Glutamatergic neuron (in vitro differentiated cells): ENCODE measurements around the gene SALL4. TPM values are rescaled to one million over a fixed set of nuclear protein-coding genes. Genes with fewer than 3 reads are reported as not detected.

Experiments
- DNase-seq: peaks from one replicate; pipeline ENCODE4 v3.0.0; 2022
- H3K27ac Mint-ChIP-seq: one replicate; pipeline ENCODE4 v1.8.0; 2020; ENCODE audit warnings: mild to moderate bottlenecking, mixed read lengths, inconsistent platforms; ENCODE audit not compliant: unreplicated experiment
- H3K27me3 Mint-ChIP-seq: one replicate; pipeline ENCODE4 v1.8.0; 2020; ENCODE audit warnings: mild to moderate bottlenecking, moderate library complexity, mixed read lengths, inconsistent platforms; ENCODE audit not compliant: unreplicated experiment
- H3K36me3 Mint-ChIP-seq: one replicate; pipeline ENCODE4 v1.8.0; 2020; ENCODE audit warnings: mild to moderate bottlenecking, mixed read lengths, inconsistent platforms; ENCODE audit not compliant: unreplicated experiment
- H3K4me1 Mint-ChIP-seq: one replicate; pipeline ENCODE4 v1.8.0; 2020; ENCODE audit warnings: mild to moderate bottlenecking, low read depth, mixed read lengths, inconsistent platforms; ENCODE audit not compliant: unreplicated experiment
- H3K4me3 Mint-ChIP-seq: one replicate; pipeline ENCODE4 v1.8.0; 2020; ENCODE audit warnings: mild to moderate bottlenecking, mixed read lengths, inconsistent platforms; ENCODE audit not compliant: unreplicated experiment
- H3K9me3 Mint-ChIP-seq: one replicate; pipeline ENCODE4 v1.8.0; 2020; ENCODE audit warnings: mild to moderate bottlenecking, moderate library complexity, mixed read lengths, inconsistent platforms; ENCODE audit not compliant: unreplicated experiment
- total RNA-seq: library from RNA; stranded (reverse); fragmentation: NEBNext Ultra II Directional; extraction: Animal tissue kit (Norgen Biotek cat#: 25700); gene quantifications from one replicate; pipeline ENCODE4 v1.2.1, GENCODE V29; 2021; ENCODE audit not compliant: unreplicated experiment
- TF ChIP-seq, protein P1 (sequence below): fragments of 200-600 bp; sonication (generic); IDR thresholded peaks from one replicate; pipeline ENCODE4 v1.5.0; 2021; ENCODE audit not compliant: partially characterized antibody, unreplicated experiment

The SALL4 gene
- total RNA-seq, 1 donor from 2014 or later, result 41.0 TPM

DNA sequence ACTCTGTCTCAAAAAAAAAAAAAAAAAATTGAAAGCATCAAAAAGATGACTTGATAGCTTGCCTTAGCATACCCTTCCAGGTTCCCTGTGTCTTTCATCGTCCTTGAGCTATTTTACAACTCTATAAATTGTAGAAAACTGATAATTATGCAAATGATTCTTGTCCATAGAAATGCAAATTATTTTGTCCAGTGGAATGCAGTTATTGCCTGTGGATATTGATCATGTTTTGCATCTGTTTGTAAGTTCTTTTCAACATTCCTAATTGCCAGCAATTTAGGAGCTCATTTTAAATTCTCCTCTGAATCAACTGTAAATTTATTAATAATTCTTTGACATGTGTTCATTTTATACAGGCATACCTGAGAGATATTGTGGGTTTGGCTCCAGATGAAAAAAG is 27.1 kb downstream of the SALL4 start:
- no peak overlapping the region for H3K4me3 Mint-ChIP-seq
- no peak overlapping the region for H3K27ac Mint-ChIP-seq
- H3K36me3 Mint-ChIP-seq, result peaks cover 16% of the 10 kb centered on the region
- peaks cover 3% of the 10 kb centered on the region for H3K27me3 Mint-ChIP-seq
- TF ChIP-seq, protein P1, sequence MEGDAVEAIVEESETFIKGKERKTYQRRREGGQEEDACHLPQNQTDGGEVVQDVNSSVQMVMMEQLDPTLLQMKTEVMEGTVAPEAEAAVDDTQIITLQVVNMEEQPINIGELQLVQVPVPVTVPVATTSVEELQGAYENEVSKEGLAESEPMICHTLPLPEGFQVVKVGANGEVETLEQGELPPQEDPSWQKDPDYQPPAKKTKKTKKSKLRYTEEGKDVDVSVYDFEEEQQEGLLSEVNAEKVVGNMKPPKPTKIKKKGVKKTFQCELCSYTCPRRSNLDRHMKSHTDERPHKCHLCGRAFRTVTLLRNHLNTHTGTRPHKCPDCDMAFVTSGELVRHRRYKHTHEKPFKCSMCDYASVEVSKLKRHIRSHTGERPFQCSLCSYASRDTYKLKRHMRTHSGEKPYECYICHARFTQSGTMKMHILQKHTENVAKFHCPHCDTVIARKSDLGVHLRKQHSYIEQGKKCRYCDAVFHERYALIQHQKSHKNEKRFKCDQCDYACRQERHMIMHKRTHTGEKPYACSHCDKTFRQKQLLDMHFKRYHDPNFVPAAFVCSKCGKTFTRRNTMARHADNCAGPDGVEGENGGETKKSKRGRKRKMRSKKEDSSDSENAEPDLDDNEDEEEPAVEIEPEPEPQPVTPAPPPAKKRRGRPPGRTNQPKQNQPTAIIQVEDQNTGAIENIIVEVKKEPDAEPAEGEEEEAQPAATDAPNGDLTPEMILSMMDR, result no peak
- no peak for DNase-seq
- H3K4me1 Mint-ChIP-seq, result no peaks in the 10 kb centered on the region
- peaks cover 7% of the 10 kb centered on the region for H3K9me3 Mint-ChIP-seq

DNA sequence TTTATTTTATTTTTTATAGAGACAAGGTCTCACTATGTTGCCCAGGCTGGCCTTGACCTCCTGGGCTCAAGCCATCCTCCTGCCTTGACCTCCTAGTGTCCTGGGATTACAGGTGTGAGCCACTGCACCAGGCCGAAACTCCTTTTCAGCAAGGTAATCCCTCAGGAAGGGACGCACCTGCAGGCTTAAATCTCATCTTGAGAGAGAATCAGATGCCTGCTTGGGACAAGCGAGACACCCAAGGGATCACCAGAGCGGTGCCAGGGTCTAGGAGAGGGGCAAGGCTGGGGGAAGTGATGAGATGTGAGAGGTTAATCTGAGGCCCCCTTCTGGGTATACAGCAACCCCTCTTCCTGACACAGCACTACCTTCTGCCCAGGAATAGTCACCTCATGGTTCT is 30.1 kb downstream of the SALL4 start:
- Mint-ChIP-seq H3K27me3 (peaks cover 8% of the 10 kb centered on the region), H3K4me1 (peaks cover 4% of the 10 kb centered on the region)
- TF ChIP-seq, protein P1, result no peak

DNA sequence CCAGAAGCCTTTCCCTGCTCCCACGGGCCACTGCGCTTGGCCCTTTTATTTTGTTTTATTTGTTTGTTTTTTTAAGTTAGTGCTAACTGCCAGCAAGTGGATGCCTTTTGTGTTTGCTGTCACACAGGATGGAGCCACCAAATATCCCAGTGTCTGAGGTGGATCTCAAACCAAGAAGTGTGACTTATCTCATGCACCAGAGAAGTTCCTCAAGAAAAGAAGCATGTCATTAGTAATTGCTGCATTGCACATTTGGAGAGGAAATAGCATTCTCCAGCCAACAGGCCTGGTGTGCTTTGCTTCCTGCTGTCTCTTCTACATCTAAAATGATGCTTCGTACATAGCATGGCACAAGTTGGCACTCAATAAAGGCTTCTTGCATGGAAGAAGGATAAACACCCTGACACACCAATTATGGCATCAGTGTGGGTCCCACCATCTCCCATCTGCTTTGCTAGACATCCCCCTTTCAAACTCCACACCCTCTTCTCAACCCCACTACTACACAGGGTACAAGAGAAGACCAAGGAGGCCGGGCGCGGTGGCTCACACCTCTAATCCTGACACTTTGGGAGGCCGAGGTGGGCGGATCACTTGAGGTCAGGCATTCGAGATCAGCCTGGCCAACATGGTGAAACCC is 32.2 kb downstream of the SALL4 start:
- TF ChIP-seq, protein P1, result no peak
- H3K9me3 Mint-ChIP-seq, result peaks cover 9% of the 10 kb centered on the region
- no peak overlapping the region for H3K4me3 Mint-ChIP-seq
- peaks cover 4% of the 10 kb centered on the region for H3K4me1 Mint-ChIP-seq
- no peak for DNase-seq
- H3K27ac Mint-ChIP-seq, result peak overlapping the region; percentile 17
- H3K27me3 Mint-ChIP-seq, result peaks cover 8% of the 10 kb centered on the region
- no peaks in the 10 kb centered on the region for H3K36me3 Mint-ChIP-seq

More for the DNA sequence above, 30.1 kb downstream of the SALL4 start:
- DNase-seq, result no peak
- Mint-ChIP-seq H3K4me3 (no peak overlapping the region), H3K27ac (no peak overlapping the region), H3K9me3 (peaks cover 9% of the 10 kb centered on the region), H3K36me3 (no peaks in the 10 kb centered on the region)

DNA sequence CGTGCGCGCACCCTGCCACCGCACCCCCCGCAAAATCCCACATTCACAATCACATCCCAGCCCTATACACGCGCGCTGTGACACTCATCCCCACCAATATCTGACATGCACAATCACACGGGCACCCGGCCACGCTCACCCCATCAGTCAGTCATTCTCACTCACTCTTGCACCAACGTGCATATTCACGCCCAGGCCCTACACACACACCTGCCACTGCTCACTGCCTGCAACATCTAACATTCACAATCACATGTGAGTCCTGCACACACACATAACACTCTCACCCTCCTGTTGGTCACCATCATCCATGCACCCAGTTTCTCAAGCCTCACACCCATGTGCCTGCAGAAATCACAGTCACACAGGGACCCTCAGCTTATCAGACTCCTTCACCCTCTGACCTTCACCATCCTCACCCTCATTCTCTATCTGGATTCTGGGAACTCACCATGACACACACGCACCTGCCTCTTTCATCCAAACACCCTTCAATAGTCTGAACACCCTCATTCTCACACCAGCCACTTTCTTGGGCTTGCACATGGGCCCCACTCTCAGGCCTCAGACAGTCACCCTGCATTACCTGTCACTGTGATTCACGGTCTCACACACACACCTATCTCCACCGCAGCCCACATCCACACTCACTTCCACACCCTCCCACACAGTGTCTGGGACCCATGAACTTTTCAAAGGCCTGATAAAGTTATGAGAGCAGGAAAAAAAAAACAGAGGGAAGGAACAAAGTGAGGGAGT is 33.4 kb downstream of the SALL4 start:
- peak overlapping the region; percentile 92 for H3K4me3 Mint-ChIP-seq
- peaks cover 4% of the 10 kb centered on the region for H3K4me1 Mint-ChIP-seq
- peaks cover 8% of the 10 kb centered on the region for H3K9me3 Mint-ChIP-seq
- peaks cover 8% of the 10 kb centered on the region for H3K27me3 Mint-ChIP-seq
- TF ChIP-seq, protein P1, result no peak
- peak overlapping the region; percentile 93 for H3K27ac Mint-ChIP-seq
- DNase-seq, result peak; percentile 20
- H3K36me3 Mint-ChIP-seq, result no peaks in the 10 kb centered on the region
